HL-60 (cell line): ENCODE data around the gene NAV2.

Experiments
- DNase-seq, 2 experiments: peaks; one replicate each; pipeline ENCODE4 v3.0.0-alpha.2; 2010 to 2020; ENCODE audit warnings: low read depth in 1 of 2, low spot score in 1 of 2
- H3K27ac ChIP-seq: fragments of 250-450 bp; sonication (Bioruptor Pico); replicated peaks from 2 replicates; pipeline ENCODE4 v1.5.1; 2020; ENCODE audit warnings: mild to moderate bottlenecking, moderate library complexity
- H3K27me3 ChIP-seq: fragments of 250-450 bp; sonication (Bioruptor Pico); 2 replicates; pipeline ENCODE4 v1.5.1; 2021; ENCODE audit warnings: mild to moderate bottlenecking, moderate library complexity; ENCODE audit not compliant: insufficient read depth, poor library complexity, severe bottlenecking
- H3K4me3 ChIP-seq: replicated peaks from 2 replicates; pipeline ENCODE4 v1.5.1; 2011; ENCODE audit warnings: mild to moderate bottlenecking, control low read depth, low read length; ENCODE audit not compliant: insufficient read depth
- GABPA ChIP-seq: IDR thresholded peaks from 2 replicates; pipeline ENCODE4 v1.6.1; 2012; ENCODE audit warnings: low read depth
- POLR2AphosphoS5 ChIP-seq: IDR thresholded peaks from 2 replicates; pipeline ENCODE4 v1.6.1; 2012; ENCODE audit warnings: low read depth
- SPI1 ChIP-seq: IDR thresholded peaks from 2 replicates; pipeline ENCODE4 v1.6.1; 2012; ENCODE audit warnings: low read depth, mild to moderate bottlenecking, borderline replicate concordance
- TF ChIP-seq, protein P1 (sequence below): IDR thresholded peaks from one replicate; pipeline ENCODE4 v1.5.1; 2011; ENCODE audit warnings: low read length, control low read depth, inconsistent platforms; ENCODE audit not compliant: insufficient read depth
- TF ChIP-seq, protein P2 (sequence below): IDR thresholded peaks from 2 replicates; pipeline ENCODE4 v1.6.1; 2012; ENCODE audit warnings: low read depth; ENCODE audit not compliant: insufficient replicate concordance

NAV2 gene

DNA sequence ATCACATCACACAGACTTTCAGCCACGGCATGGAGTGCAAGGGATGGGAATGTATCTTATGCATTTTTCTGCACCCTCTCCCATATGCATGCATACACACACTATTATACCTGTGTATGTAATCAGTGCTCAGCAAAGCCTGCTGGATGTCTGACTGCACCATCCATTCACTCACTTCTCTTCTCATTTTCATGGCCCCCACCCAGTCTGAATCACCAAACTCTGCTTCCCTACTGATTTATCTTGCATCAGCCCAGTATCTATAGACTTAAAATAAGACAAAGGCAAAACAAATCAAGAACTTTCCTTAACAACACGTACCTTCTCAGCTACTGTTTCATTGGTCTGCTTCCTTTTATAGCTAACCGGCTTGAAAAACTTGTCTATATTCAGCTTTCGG is 426.1 kb downstream of the NAV2 start:
- H3K27ac ChIP-seq = no peak overlapping the region
- no peak for DNase-seq
- TF ChIP-seq GABPA (no peak), SPI1 (no peak), POLR2AphosphoS5 (no peak)
- TF ChIP-seq, protein P1, sequence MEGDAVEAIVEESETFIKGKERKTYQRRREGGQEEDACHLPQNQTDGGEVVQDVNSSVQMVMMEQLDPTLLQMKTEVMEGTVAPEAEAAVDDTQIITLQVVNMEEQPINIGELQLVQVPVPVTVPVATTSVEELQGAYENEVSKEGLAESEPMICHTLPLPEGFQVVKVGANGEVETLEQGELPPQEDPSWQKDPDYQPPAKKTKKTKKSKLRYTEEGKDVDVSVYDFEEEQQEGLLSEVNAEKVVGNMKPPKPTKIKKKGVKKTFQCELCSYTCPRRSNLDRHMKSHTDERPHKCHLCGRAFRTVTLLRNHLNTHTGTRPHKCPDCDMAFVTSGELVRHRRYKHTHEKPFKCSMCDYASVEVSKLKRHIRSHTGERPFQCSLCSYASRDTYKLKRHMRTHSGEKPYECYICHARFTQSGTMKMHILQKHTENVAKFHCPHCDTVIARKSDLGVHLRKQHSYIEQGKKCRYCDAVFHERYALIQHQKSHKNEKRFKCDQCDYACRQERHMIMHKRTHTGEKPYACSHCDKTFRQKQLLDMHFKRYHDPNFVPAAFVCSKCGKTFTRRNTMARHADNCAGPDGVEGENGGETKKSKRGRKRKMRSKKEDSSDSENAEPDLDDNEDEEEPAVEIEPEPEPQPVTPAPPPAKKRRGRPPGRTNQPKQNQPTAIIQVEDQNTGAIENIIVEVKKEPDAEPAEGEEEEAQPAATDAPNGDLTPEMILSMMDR = no peak
- TF ChIP-seq, protein P2, sequence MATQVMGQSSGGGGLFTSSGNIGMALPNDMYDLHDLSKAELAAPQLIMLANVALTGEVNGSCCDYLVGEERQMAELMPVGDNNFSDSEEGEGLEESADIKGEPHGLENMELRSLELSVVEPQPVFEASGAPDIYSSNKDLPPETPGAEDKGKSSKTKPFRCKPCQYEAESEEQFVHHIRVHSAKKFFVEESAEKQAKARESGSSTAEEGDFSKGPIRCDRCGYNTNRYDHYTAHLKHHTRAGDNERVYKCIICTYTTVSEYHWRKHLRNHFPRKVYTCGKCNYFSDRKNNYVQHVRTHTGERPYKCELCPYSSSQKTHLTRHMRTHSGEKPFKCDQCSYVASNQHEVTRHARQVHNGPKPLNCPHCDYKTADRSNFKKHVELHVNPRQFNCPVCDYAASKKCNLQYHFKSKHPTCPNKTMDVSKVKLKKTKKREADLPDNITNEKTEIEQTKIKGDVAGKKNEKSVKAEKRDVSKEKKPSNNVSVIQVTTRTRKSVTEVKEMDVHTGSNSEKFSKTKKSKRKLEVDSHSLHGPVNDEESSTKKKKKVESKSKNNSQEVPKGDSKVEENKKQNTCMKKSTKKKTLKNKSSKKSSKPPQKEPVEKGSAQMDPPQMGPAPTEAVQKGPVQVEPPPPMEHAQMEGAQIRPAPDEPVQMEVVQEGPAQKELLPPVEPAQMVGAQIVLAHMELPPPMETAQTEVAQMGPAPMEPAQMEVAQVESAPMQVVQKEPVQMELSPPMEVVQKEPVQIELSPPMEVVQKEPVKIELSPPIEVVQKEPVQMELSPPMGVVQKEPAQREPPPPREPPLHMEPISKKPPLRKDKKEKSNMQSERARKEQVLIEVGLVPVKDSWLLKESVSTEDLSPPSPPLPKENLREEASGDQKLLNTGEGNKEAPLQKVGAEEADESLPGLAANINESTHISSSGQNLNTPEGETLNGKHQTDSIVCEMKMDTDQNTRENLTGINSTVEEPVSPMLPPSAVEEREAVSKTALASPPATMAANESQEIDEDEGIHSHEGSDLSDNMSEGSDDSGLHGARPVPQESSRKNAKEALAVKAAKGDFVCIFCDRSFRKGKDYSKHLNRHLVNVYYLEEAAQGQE = no peak
- no peak overlapping the region for H3K4me3 ChIP-seq
- H3K27me3 ChIP-seq = no peaks in the 10 kb centered on the region

DNA sequence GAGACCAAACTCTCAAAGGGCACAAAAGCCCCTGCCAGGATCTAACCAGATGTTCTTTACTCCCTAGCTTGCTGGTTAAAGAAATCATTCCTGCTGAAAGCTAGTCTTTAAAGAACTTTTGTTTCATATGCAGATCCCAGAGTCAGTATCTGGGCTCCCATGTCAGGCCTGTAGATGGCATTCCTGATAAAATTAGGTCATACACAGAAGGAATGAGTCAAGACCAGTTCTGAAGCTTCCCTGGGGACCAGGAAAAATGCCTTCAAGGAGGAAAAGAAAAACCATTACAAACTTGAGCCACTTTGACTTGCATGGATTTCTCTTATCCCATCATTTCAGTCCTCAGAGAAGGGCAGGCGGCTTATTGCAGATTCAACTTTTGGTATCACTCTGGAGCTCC is 441.7 kb downstream of the NAV2 start:
- DNase-seq = no peak
- no peak overlapping the region for H3K4me3 ChIP-seq
- TF ChIP-seq, protein P2 = no peak
- TF ChIP-seq POLR2AphosphoS5 (no peak), GABPA (no peak), SPI1 (no peak)
- TF ChIP-seq, protein P1 = no peak
- H3K27ac ChIP-seq = no peak overlapping the region
- H3K27me3 ChIP-seq = peaks cover 35% of the 10 kb centered on the region

DNA sequence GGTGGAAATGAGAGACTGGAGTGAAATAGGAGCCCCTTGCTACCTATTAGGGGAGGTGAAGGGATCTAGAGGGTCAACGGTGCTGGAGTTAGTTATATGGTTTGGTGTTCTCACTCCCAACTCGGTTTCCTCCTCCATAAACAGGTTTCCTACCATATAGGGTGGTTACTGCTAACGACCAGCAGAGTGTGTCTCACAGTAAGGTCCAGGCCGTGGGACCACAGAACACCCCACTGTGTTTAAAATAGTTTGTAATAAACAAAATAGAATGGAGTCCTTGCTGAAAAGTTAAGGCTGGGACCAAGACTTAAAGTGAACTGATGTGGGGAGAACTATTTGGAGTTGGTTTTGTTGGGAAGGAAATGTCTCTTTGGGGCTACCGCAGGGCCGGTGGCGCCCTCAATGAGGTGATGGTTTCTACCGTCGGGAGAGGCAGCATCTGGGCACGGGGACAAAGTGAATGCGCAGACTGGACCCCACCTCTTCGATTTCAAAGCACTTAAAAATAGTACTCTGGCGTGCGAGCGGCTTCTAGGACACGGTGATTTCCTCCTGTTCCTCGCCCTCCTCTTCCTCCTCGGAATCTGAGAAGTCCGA is 443.1 kb downstream of the NAV2 start:
- Histone ChIP-seq H3K27me3 (peaks cover 39% of the 10 kb centered on the region), H3K27ac (no peak overlapping the region), H3K4me3 (no peak overlapping the region)
- TF ChIP-seq POLR2AphosphoS5 = no peak
- TF ChIP-seq, protein P1 = no peak
- TF ChIP-seq GABPA = no peak
- TF ChIP-seq SPI1 = no peak
- TF ChIP-seq, protein P2 = no peak
- DNase-seq = no peak
